Gastroesophageal sphincter (tissue), 4 donors: ENCODE measurements around the gene ESM1. TPM values are rescaled to one million over a fixed set of nuclear protein-coding genes. Genes with fewer than 3 reads are reported as not detected.
"Not testable (repeated sequence)": the region's sequence is repeated elsewhere in the genome, so short reads cannot be mapped to it uniquely, and the experiment has no call there.

Experiments used
- ATAC-seq: fragments of 150-250 bp; one replicate; pipeline ENCODE4 v1.9.1; 2016; ENCODE audit warnings: mild to moderate bottlenecking, moderate library complexity
- H3K27ac ChIP-seq, 4 donors: fragments of 200-600 bp; sonication (generic) in 3 of 4; 1 replicate in 3 of 4; 2 replicates in 1 of 4; pipeline ENCODE4 v1.5.1; 2016 to 2019
- H3K27me3 ChIP-seq: fragments of 200-600 bp; sonication (generic); one replicate; pipeline ENCODE4 v1.5.1; 2019
- H3K36me3 ChIP-seq, 2 donors: fragments of 200-600 bp; sonication (generic); one replicate each; pipeline ENCODE4 v1.5.1; 2019; ENCODE audit warnings: control low read depth in 1 of 2
- H3K4me1 ChIP-seq, 3 donors: fragments of 200-600 bp; sonication (generic); 1 replicate in 2 of 3; 2 replicates in 1 of 3; pipeline ENCODE4 v1.5.1; 2016 to 2019; ENCODE audit warnings: control low read depth in 2 of 3
- H3K4me3 ChIP-seq, 2 donors: fragments of 200-600 bp; sonication (generic); one replicate each; pipeline ENCODE4 v1.5.1; 2019; ENCODE audit warnings: mild to moderate bottlenecking in 1 of 2, moderate library complexity in 1 of 2
- H3K9me3 ChIP-seq, 3 donors: fragments of 200-600 bp; sonication (generic); one replicate each; pipeline ENCODE4 v1.5.1; 2017 to 2019; ENCODE audit warnings: control low read depth in 2 of 3
- EP300 ChIP-seq: sonication (generic); formaldehyde crosslinking; IDR thresholded peaks from one replicate; pipeline ENCODE4 v1.6.1; 2017; ENCODE audit warnings: antibody characterized with exemption, mild to moderate bottlenecking
- POLR2A ChIP-seq, 2 donors: fragments of 450-650 bp; IDR thresholded peaks; one replicate each; pipeline ENCODE4 v1.6.1; 2017; ENCODE audit warnings: antibody characterized with exemption in 2 of 2, mild to moderate bottlenecking in 2 of 2, moderate library complexity in 1 of 2
- POLR2AphosphoS5 ChIP-seq: sonication (generic); formaldehyde crosslinking; IDR thresholded peaks from one replicate; pipeline ENCODE4 v1.6.1; 2017; ENCODE audit warnings: antibody characterized with exemption
- WGBS, 2 donors: methylation state at CpG; one replicate each; pipeline ENCODE4 v1.1.5; 2018; ENCODE audit warnings: low coverage in 1 of 2; 5-methylcytosine and 5-hydroxymethylcytosine counted together
- total RNA-seq, 4 donors: library from RNA; depleted of rRNA; stranded (reverse); fragments of >200 nt; gene quantifications; one replicate each; pipeline ENCODE4 v1.1.0, GENCODE V29; 2016
- TF ChIP-seq, protein P1 (sequence below), 4 experiments: fragments of 200-600 bp in 2 of 4; fragments of 450-650 bp in 2 of 4; sonication (generic) in 1 of 4; IDR thresholded peaks; one replicate each; pipeline ENCODE4 v1.5.1; 2017 to 2019; ENCODE audit warnings: antibody characterized with exemption in 4 of 4, mild to moderate bottlenecking in 2 of 4, moderate library complexity in 2 of 4

Gene ESM1
- total RNA-seq, 4 donors from 2014 or later = 0.13 TPM; not detected in 3

DNA sequence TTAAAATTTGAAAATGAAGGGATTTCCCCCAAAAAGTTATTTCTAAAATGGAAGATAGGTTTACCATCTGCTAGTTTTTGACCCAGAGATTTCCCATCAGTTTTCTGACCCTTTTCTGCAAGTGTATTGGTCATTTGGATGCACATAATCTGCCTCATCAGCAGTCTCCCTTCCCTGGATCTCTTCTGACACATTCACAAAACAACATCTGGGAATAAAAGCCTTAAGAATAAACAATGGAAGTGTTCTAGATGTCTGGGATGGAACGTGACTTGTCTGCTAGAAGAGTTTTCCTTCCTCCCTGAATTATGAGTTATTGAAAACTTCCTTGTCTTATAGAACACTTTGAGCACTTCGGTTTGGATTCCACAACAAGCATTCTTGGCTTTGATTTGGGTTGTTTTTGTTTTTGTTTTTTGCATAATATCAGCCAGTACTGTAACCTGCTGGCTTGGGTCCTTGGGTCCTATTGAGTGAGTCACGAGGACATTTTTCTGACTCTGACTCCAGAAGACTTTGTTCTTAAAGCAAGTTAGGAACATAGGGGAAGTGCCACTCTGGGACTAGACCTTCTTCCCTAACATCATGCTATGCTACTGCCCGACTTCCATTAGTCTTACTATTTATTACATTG is 18.2 kb upstream of the ESM1 start:
- no peak overlapping the region for H3K4me3 ChIP-seq
- H3K27ac ChIP-seq = no peak overlapping the region
- ATAC-seq = no peak
- no peaks in the 10 kb centered on the region for H3K9me3 ChIP-seq
- H3K27me3 ChIP-seq = peaks cover 5% of the 10 kb centered on the region
- no peaks in the 10 kb centered on the region for H3K4me1 ChIP-seq
- no peaks in the 10 kb centered on the region for H3K36me3 ChIP-seq
- TF ChIP-seq POLR2A (IDR thresholded peaks at IDR 0.05) (no peak), POLR2AphosphoS5 (no peak), EP300 (no peak)
- TF ChIP-seq, protein P1, sequence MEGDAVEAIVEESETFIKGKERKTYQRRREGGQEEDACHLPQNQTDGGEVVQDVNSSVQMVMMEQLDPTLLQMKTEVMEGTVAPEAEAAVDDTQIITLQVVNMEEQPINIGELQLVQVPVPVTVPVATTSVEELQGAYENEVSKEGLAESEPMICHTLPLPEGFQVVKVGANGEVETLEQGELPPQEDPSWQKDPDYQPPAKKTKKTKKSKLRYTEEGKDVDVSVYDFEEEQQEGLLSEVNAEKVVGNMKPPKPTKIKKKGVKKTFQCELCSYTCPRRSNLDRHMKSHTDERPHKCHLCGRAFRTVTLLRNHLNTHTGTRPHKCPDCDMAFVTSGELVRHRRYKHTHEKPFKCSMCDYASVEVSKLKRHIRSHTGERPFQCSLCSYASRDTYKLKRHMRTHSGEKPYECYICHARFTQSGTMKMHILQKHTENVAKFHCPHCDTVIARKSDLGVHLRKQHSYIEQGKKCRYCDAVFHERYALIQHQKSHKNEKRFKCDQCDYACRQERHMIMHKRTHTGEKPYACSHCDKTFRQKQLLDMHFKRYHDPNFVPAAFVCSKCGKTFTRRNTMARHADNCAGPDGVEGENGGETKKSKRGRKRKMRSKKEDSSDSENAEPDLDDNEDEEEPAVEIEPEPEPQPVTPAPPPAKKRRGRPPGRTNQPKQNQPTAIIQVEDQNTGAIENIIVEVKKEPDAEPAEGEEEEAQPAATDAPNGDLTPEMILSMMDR (IDR thresholded peaks at IDR 0.05) = no peak
- WGBS, 2 donors = 52 to 62% methylated on average over 4 of the region's 4 CpGs

DNA sequence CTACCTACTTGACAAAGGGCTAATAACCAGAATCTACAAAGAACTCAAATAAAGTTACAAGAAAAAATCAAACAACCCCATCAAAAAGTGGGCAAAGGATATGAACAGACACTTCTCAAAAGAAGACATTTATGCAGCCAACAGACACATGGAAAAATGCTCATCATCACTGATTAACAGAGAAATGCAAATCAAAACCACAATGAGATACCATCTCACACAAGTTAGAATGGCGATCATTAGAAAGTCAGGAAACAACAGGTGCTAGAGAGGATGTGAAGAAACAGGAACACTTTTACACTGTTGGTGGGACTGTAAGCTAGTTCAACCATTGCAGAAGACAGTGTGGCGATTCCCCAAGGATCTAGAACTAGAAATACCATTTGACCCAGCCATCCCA is 16.8 kb upstream of the ESM1 start:
- not testable (repeated sequence) for H3K9me3 ChIP-seq, H3K4me3 ChIP-seq, H3K36me3 ChIP-seq, H3K27ac ChIP-seq, H3K27me3 ChIP-seq, ATAC-seq, H3K4me1 ChIP-seq
- 78 to 86% methylated on average over 2 of the region's 2 CpGs for WGBS, 2 donors

DNA sequence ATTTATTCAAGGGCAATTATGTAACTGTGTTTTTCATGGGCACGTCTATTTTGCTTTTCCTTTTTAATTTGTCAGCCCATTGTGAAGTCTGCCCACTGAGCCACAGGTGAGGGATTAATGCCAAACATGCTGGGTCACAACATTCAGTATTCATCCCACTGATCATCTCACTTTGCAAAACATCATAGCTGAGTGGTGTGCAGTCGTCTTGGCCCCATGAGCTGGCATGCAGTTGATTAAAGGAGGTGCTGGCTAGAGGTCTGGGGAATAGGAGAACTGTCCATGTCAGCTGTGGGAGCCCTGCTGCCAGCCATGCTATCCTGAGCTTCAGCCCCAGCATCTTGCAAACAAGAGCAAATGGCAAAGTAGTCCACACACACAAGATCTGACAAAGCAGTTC is 11.7 kb upstream of the ESM1 start:
- 45 to 61% methylated on average over 2 of the region's 2 CpGs for WGBS, 2 donors
- Histone ChIP-seq H3K9me3 (no peaks in the 10 kb centered on the region), H3K27me3 (no peaks in the 10 kb centered on the region), H3K27ac (no peak overlapping the region), H3K36me3 (no peaks in the 10 kb centered on the region), H3K4me3 (no peak overlapping the region), H3K4me1 (no peaks in the 10 kb centered on the region)
- no peak for ATAC-seq
- no peak for TF ChIP-seq EP300
- TF ChIP-seq POLR2A (IDR thresholded peaks at IDR 0.05) = no peak

DNA sequence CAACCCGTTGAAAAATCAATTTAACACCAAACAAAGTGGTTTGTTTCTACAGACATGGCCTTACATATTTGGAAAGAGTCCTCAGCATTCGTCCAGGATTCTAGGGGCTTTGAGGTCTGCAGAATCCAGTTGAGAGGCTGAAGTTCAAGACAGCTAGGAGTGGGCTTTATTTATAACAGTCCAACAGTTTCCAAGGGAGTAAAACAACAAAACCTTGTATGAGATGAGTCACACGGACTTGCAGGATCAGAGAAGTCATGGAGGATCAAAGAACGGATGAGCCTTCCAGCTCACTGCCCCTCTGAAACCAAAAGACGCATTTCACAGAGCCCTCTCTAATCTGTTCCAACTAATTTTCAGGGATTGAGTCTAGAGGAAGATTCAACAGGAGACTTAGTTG is 11.1 kb upstream of the ESM1 start:
- H3K4me3 ChIP-seq = no peak overlapping the region
- H3K4me1 ChIP-seq = no peaks in the 10 kb centered on the region
- H3K9me3 ChIP-seq = no peaks in the 10 kb centered on the region
- WGBS, 2 donors = 80 to 87% methylated on average over 3 to 5 of the region's 5 CpGs
- H3K36me3 ChIP-seq = no peaks in the 10 kb centered on the region
- ATAC-seq = no peak
- H3K27ac ChIP-seq = no peak overlapping the region
- H3K27me3 ChIP-seq = peaks cover 4% of the 10 kb centered on the region
- TF ChIP-seq POLR2AphosphoS5 (no peak), POLR2A (IDR thresholded peaks at IDR 0.05) (no peak), EP300 (no peak)
- TF ChIP-seq, protein P1 (IDR thresholded peaks at IDR 0.05) = no peak

DNA sequence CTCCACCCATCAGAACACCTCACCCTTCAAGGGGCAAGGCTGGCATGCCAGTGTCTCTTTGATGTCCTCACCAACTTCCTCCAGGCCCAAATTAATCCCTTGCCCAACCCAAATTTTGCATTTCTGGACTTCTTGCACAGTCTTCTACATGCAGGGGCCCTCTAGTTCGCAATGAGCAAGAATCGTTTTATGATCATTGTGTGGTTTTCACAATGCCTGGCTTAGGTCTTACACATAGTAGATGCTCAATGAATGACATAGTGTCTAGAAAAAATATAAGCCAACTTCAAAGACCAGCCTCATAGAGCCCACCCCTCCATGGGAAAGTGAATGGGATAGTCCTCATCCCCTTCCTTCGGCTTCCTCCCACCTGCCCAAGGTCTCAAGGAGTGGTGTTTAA is 9.8 kb upstream of the ESM1 start:
- no peaks in the 10 kb centered on the region for H3K4me1 ChIP-seq
- TF ChIP-seq, protein P1 (IDR thresholded peaks at IDR 0.05) = no peak
- TF ChIP-seq POLR2AphosphoS5 = no peak
- no peak for TF ChIP-seq EP300
- TF ChIP-seq POLR2A (IDR thresholded peaks at IDR 0.05) = no peak
- H3K4me3 ChIP-seq = no peak overlapping the region
- no peaks in the 10 kb centered on the region for H3K36me3 ChIP-seq
- WGBS, 2 donors = 100% methylated on average over 1 to 3 of the region's 3 CpGs
- no peaks in the 10 kb centered on the region for H3K9me3 ChIP-seq
- H3K27me3 ChIP-seq = peaks cover 6% of the 10 kb centered on the region
- no peak overlapping the region for H3K27ac ChIP-seq
- no peak for ATAC-seq

DNA sequence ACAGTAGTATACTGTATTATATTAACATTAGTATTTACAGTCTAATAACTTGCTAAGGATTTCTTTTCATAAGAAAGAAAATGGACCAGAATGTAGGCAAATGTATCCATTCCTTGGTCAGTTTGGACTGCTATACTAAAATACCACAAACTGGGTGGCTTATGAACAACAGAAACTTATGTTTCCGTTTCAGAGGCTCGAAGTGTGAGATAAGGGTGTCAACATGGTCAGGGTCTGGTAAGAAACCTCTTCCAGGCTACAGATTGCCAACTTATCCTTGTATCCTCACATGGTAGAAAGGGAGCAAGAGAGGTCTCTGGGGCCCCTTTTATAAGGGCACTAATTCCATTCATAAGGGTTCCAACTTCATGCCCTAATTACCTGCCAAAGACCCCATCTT is 9.2 kb upstream of the ESM1 start:
- Histone ChIP-seq H3K4me3 (no peak overlapping the region), H3K4me1 (no peaks in the 10 kb centered on the region), H3K27me3 (peaks cover 6% of the 10 kb centered on the region), H3K36me3 (no peaks in the 10 kb centered on the region), H3K9me3 (no peaks in the 10 kb centered on the region), H3K27ac (no peak overlapping the region)
- no peak for TF ChIP-seq EP300
- TF ChIP-seq POLR2A (IDR thresholded peaks at IDR 0.05) = no peak
- TF ChIP-seq POLR2AphosphoS5 = no peak
- TF ChIP-seq, protein P1 (IDR thresholded peaks at IDR 0.05) = no peak
- WGBS, 2 donors = 60 to 84% methylated on average over 2 of the region's 2 CpGs
- no peak for ATAC-seq
